GM23338 (cell line): ENCODE results near the gene RAB42. TPM values are rescaled to one million over a fixed set of nuclear protein-coding genes. Genes with fewer than 3 reads are reported as not detected.

Source experiments
- ATAC-seq: fragments of 200-7000 bp; cut with Tn5 transposase; 3 replicates; pipeline ENCODE4 v1.9.1; 2020
- DNase-seq: peaks from one replicate; pipeline ENCODE4 v3.0.0-alpha.2; 2015; ENCODE audit warnings: low spot score
- H2AFZ ChIP-seq: fragments of 200-600 bp; sonication (generic); 2 replicates; pipeline ENCODE4 v1.8.0; 2016; ENCODE audit warnings: antibody characterized with exemption, mild to moderate bottlenecking, moderate library complexity
- H3F3A ChIP-seq: fragments of 200-600 bp; sonication (generic); replicated peaks from 2 replicates; pipeline ENCODE4 v1.8.0; 2017; ENCODE audit warnings: antibody characterized with exemption, mixed run types, low read depth
- H3K27ac ChIP-seq: fragments of 200-600 bp; sonication (generic); 2 replicates; pipeline ENCODE4 v1.6.1; 2016; ENCODE audit warnings: low read depth
- H3K27me3 ChIP-seq: fragments of 200-600 bp; sonication (generic); 2 replicates; pipeline ENCODE4 v1.8.0; 2016; ENCODE audit warnings: mild to moderate bottlenecking, mixed run types, moderate library complexity; ENCODE audit not compliant: insufficient read depth
- H3K36me3 ChIP-seq: fragments of 200-600 bp; sonication (generic); 2 replicates; pipeline ENCODE4 v1.8.0; 2016; ENCODE audit warnings: mild to moderate bottlenecking; ENCODE audit not compliant: insufficient read depth
- H3K4me1 ChIP-seq: fragments of 200-600 bp; sonication (generic); 2 replicates; pipeline ENCODE4 v1.8.0; 2016; ENCODE audit warnings: mild to moderate bottlenecking, moderate library complexity; ENCODE audit not compliant: insufficient read depth
- H3K4me2 ChIP-seq: fragments of 200-600 bp; sonication (generic); 2 replicates; pipeline ENCODE4 v1.7.1; 2017; ENCODE audit warnings: mixed run types
- H3K4me3 ChIP-seq: fragments of 200-600 bp; sonication (generic); 2 replicates; pipeline ENCODE4 v1.6.1; 2016; ENCODE audit warnings: mixed run types
- H3K79me2 ChIP-seq: fragments of 200-600 bp; sonication (generic); replicated peaks from 2 replicates; pipeline ENCODE4 v1.8.0; 2017; ENCODE audit warnings: mild to moderate bottlenecking; ENCODE audit not compliant: insufficient read depth
- H3K9me2 ChIP-seq: fragments of 200-600 bp; sonication (generic); 2 replicates; pipeline ENCODE4 v1.8.0; 2017; ENCODE audit not compliant: insufficient read depth
- H4K20me1 ChIP-seq: fragments of 200-600 bp; sonication (generic); replicated peaks from 2 replicates; pipeline ENCODE4 v1.8.0; 2017; ENCODE audit warnings: mild to moderate bottlenecking; ENCODE audit not compliant: insufficient read depth
- H3K27ac Mint-ChIP-seq: 2 replicates; pipeline ENCODE4 v1.8.0; 2020; ENCODE audit warnings: inconsistent platforms, mild to moderate bottlenecking, moderate library complexity, mixed read lengths
- H3K27me3 Mint-ChIP-seq: 3 replicates; pipeline ENCODE4 v1.8.0; 2022; ENCODE audit warnings: low read depth, mild to moderate bottlenecking, moderate library complexity, mixed read lengths, inconsistent platforms; ENCODE audit not compliant: insufficient read depth, poor library complexity
- H3K36me3 Mint-ChIP-seq: 3 replicates; pipeline ENCODE4 v1.8.0; 2021; ENCODE audit warnings: low read depth, mild to moderate bottlenecking, inconsistent platforms, moderate library complexity, mixed read lengths
- H3K4me1 Mint-ChIP-seq: 3 replicates; pipeline ENCODE4 v1.8.0; 2020; ENCODE audit warnings: mild to moderate bottlenecking, inconsistent platforms, mixed read lengths
- H3K4me3 Mint-ChIP-seq: 3 replicates; pipeline ENCODE4 v1.8.0; 2021; ENCODE audit warnings: moderate library complexity, mild to moderate bottlenecking, inconsistent platforms, mixed read lengths
- H3K9me3 Mint-ChIP-seq: 3 replicates; pipeline ENCODE4 v1.8.0; 2020; ENCODE audit warnings: moderate library complexity, mild to moderate bottlenecking, inconsistent platforms, mixed read lengths
- CREB1 ChIP-seq: fragments of 250-450 bp; sonication (Bioruptor Pico); IDR thresholded peaks from 2 replicates; pipeline ENCODE4 v1.5.0; 2020; ENCODE audit warnings: low read depth, mild to moderate bottlenecking, moderate library complexity
- EZH2 ChIP-seq: fragments of 200-600 bp; sonication (generic); IDR thresholded peaks from one replicate; pipeline ENCODE4 v1.8.0; 2017; ENCODE audit warnings: antibody characterized with exemption, mild to moderate bottlenecking, low read depth; ENCODE audit not compliant: unreplicated experiment
- EZH2phosphoT487 ChIP-seq: fragments of 200-600 bp; sonication (generic); IDR thresholded peaks from one replicate; pipeline ENCODE4 v1.8.1; 2018; ENCODE audit warnings: antibody characterized with exemption; ENCODE audit not compliant: unreplicated experiment
- JUNB ChIP-seq: IDR thresholded peaks from one replicate; pipeline ENCODE4 v1.6.1; 2016; ENCODE audit warnings: antibody characterized with exemption; ENCODE audit not compliant: unreplicated experiment
- NANOG ChIP-seq: IDR thresholded peaks from 2 replicates; pipeline ENCODE4 v1.6.1; 2016; ENCODE audit warnings: antibody characterized with exemption, borderline replicate concordance
- POLR2AphosphoS5 ChIP-seq: IDR thresholded peaks from 2 replicates; pipeline ENCODE4 v1.6.1; 2016; ENCODE audit warnings: antibody characterized with exemption, low read depth
- STAT1 ChIP-seq: IDR thresholded peaks from one replicate; pipeline ENCODE4 v1.6.1; 2016; ENCODE audit warnings: antibody characterized with exemption; ENCODE audit not compliant: unreplicated experiment
- ZNF114 ChIP-seq: fragments of 250-450 bp; sonication (Bioruptor Pico); IDR thresholded peaks from 2 replicates; pipeline ENCODE4 v1.5.0; 2020; ENCODE audit warnings: mild to moderate bottlenecking, moderate library complexity
- ZNF331 ChIP-seq: fragments of 250-450 bp; sonication (Bioruptor Pico); IDR thresholded peaks from 2 replicates; pipeline ENCODE4 v1.5.0; 2020; ENCODE audit warnings: low read depth, mild to moderate bottlenecking, moderate library complexity
- polyA plus RNA-seq: library from polyadenylated mRNA; unstranded; fragments of >200 nt; fragmentation: Nextera tagmentation; extraction: Ambion mirVana; gene quantifications from 2 replicates; pipeline ENCODE4 v1.2.1, GENCODE V29; 2016
- total RNA-seq: library from RNA; depleted of rRNA; stranded (reverse); fragments of >200 nt; shearing (Covaris generic); gene quantifications from 2 replicates; pipeline ENCODE4 v1.2.3, GENCODE V29; 2014
- TF ChIP-seq, protein P1 (sequence below): IDR thresholded peaks from one replicate; pipeline ENCODE4 v1.6.1; 2018; ENCODE audit warnings: antibody characterized with exemption; ENCODE audit not compliant: unreplicated experiment
- TF ChIP-seq, protein P2 (sequence below): IDR thresholded peaks from 2 replicates; pipeline ENCODE4 v1.6.1; 2016; ENCODE audit warnings: antibody characterized with exemption
- TF ChIP-seq, protein P3 (sequence below), 2 experiments: fragments of 200-600 bp in 1 of 2; sonication (generic) in 1 of 2; conservative IDR thresholded peaks; 2 replicates each; pipeline versions ENCODE4 v1.5.1 to v1.6.1; 2016 to 2017; ENCODE audit warnings: antibody characterized with exemption in 2 of 2, low read depth in 2 of 2, mild to moderate bottlenecking in 2 of 2, moderate library complexity in 1 of 2

The RAB42 gene
- total and polyA plus RNA-seq, 2 experiments from 2014 or later = 13.0 to 17.7 TPM

DNA sequence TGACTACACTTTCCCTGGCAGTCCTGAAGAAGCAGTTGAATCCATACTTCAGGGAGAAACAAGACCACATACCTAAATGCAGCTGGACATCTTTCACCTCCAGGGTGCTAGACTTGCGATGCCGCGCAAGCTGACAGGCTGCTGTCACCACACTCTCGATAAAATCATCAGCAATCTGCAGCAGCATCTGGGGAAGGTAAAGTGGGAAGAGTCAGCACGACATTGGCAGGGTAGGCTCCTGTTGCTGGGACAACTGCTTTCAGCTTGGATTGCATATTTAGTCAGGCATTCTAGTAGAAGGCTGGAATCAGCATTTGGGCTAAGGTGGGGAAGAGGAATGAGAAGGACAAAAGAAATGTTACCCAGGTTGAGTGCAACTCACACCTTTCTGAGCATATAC, 21.1 kb downstream of the RAB42 start (continued):
- TF ChIP-seq, protein P1, sequence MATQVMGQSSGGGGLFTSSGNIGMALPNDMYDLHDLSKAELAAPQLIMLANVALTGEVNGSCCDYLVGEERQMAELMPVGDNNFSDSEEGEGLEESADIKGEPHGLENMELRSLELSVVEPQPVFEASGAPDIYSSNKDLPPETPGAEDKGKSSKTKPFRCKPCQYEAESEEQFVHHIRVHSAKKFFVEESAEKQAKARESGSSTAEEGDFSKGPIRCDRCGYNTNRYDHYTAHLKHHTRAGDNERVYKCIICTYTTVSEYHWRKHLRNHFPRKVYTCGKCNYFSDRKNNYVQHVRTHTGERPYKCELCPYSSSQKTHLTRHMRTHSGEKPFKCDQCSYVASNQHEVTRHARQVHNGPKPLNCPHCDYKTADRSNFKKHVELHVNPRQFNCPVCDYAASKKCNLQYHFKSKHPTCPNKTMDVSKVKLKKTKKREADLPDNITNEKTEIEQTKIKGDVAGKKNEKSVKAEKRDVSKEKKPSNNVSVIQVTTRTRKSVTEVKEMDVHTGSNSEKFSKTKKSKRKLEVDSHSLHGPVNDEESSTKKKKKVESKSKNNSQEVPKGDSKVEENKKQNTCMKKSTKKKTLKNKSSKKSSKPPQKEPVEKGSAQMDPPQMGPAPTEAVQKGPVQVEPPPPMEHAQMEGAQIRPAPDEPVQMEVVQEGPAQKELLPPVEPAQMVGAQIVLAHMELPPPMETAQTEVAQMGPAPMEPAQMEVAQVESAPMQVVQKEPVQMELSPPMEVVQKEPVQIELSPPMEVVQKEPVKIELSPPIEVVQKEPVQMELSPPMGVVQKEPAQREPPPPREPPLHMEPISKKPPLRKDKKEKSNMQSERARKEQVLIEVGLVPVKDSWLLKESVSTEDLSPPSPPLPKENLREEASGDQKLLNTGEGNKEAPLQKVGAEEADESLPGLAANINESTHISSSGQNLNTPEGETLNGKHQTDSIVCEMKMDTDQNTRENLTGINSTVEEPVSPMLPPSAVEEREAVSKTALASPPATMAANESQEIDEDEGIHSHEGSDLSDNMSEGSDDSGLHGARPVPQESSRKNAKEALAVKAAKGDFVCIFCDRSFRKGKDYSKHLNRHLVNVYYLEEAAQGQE = no peak
- TF ChIP-seq, protein P2, sequence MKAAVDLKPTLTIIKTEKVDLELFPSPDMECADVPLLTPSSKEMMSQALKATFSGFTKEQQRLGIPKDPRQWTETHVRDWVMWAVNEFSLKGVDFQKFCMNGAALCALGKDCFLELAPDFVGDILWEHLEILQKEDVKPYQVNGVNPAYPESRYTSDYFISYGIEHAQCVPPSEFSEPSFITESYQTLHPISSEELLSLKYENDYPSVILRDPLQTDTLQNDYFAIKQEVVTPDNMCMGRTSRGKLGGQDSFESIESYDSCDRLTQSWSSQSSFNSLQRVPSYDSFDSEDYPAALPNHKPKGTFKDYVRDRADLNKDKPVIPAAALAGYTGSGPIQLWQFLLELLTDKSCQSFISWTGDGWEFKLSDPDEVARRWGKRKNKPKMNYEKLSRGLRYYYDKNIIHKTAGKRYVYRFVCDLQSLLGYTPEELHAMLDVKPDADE = no peak
- TF ChIP-seq NANOG (no peak), JUNB (no peak)

DNA sequence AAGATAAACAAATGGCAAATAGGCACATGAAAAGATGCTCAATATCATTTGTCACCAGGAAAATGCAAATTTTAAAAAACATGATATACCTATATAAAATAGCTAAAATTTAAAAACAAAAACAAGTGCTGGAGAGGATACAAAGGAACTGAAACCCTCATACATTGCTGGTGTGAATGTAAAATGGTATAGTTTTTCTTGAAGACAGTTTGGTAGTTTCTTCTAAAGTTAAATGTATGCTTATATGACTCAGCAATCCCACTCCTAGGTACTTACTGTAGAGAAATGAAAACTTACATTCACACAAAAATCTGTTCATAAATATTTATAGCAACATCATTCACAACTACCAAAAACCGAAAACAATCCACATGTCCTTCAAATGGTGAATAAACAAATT, 39.6 kb downstream of the RAB42 start:
- H3F3A ChIP-seq = no peaks in the 10 kb centered on the region
- DNase-seq (no peak), ATAC-seq (no peak)
- H3K4me2 ChIP-seq = no peak overlapping the region
- H4K20me1 ChIP-seq = no peaks in the 10 kb centered on the region
- Mint-ChIP-seq H3K27me3 (no peaks in the 10 kb centered on the region), H3K4me3 (no peak overlapping the region), H3K27ac (no peak overlapping the region), H3K36me3 (peaks cover 9% of the 10 kb centered on the region; the same call in 2 of the 3 replicates), H3K9me3 (no peaks in the 10 kb centered on the region), H3K4me1 (no peaks in the 10 kb centered on the region)
- H2AFZ ChIP-seq = no peak overlapping the region
- no peaks in the 10 kb centered on the region for H3K4me1 ChIP-seq
- H3K27ac ChIP-seq = no peak overlapping the region
- no peaks in the 10 kb centered on the region for H3K9me2 ChIP-seq
- no peaks in the 10 kb centered on the region for H3K27me3 ChIP-seq
- H3K79me2 ChIP-seq = no peaks in the 10 kb centered on the region
- H3K4me3 ChIP-seq = no peak overlapping the region
- no peak for TF ChIP-seq ZNF114 (CRISPR knock-in tag)
- no peak for TF ChIP-seq POLR2AphosphoS5
- TF ChIP-seq CREB1 (CRISPR knock-in tag) = no peak
- H3K36me3 ChIP-seq = no peaks in the 10 kb centered on the region

DNA sequence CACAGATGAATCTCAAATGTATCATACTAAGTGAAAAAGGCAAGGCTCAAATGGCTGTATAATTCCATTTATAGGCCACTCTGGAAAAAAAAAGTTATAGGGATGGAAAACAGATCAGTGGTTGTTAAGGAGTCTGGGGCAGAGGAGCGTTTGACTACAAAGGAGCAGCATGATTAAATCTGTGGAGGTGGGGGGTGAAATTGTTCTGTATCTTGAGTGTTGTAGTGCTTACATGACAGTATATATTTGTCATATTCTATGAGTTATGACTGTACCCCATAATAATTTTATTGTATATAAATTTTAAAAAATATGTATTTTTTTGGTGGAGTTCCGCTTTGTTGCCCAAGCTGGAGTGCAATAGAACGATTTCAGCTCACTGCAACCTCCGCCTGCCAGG, 40.5 kb downstream of the RAB42 start:
- no peaks in the 10 kb centered on the region for H3K4me1 ChIP-seq
- no peak overlapping the region for H3K4me3 ChIP-seq
- no peak overlapping the region for H3K27ac ChIP-seq
- Mint-ChIP-seq H3K27me3 (no peaks in the 10 kb centered on the region), H3K4me3 (no peak overlapping the region), H3K9me3 (no peaks in the 10 kb centered on the region), H3K36me3 (peaks cover 8% of the 10 kb centered on the region; the same call in 2 of the 3 replicates), H3K4me1 (no peaks in the 10 kb centered on the region), H3K27ac (no peak overlapping the region)
- H3K79me2 ChIP-seq = 0 out of 2 replicates have a peak, but pooled peaks cover under 1% of the 10 kb centered on the region
- no peaks in the 10 kb centered on the region for H3K36me3 ChIP-seq
- H3K4me2 ChIP-seq = no peak overlapping the region
- H3K9me2 ChIP-seq = no peaks in the 10 kb centered on the region
- H4K20me1 ChIP-seq = no peaks in the 10 kb centered on the region
- no peak overlapping the region for H2AFZ ChIP-seq
- ATAC-seq = no peak
- H3F3A ChIP-seq = no peaks in the 10 kb centered on the region
- no peaks in the 10 kb centered on the region for H3K27me3 ChIP-seq
- DNase-seq = no peak
- TF ChIP-seq ZNF331 (CRISPR knock-in tag) = no peak
- no peak for TF ChIP-seq EZH2
- TF ChIP-seq NANOG = no peak
- TF ChIP-seq JUNB = no peak
- TF ChIP-seq STAT1 = no peak
- no peak for TF ChIP-seq EZH2phosphoT487
- TF ChIP-seq, protein P3, sequence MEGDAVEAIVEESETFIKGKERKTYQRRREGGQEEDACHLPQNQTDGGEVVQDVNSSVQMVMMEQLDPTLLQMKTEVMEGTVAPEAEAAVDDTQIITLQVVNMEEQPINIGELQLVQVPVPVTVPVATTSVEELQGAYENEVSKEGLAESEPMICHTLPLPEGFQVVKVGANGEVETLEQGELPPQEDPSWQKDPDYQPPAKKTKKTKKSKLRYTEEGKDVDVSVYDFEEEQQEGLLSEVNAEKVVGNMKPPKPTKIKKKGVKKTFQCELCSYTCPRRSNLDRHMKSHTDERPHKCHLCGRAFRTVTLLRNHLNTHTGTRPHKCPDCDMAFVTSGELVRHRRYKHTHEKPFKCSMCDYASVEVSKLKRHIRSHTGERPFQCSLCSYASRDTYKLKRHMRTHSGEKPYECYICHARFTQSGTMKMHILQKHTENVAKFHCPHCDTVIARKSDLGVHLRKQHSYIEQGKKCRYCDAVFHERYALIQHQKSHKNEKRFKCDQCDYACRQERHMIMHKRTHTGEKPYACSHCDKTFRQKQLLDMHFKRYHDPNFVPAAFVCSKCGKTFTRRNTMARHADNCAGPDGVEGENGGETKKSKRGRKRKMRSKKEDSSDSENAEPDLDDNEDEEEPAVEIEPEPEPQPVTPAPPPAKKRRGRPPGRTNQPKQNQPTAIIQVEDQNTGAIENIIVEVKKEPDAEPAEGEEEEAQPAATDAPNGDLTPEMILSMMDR (conservative IDR thresholded peaks at IDR 0.05; ENCODE audit: low read depth in 2 of 2) = no peak
